HL-60/S4 treated with phorbol 12-myristate 13-acetate at 8.2 ng/mL for 4 days and 3 days (cell line): ENCODE data around the gene MUC20.
"Not testable (repeated sequence)": the region's sequence is repeated elsewhere in the genome, so short reads cannot be mapped to it uniquely, and the experiment has no call there.

ENCODE experiments used
- in situ Hi-C: fragments of 300-500 bp; cut with MboI; formaldehyde crosslinking; loops from 2 replicates; pipeline ENCODE4 v1.15.0; 2022; ENCODE audit warnings: low sequenced_read_pairs

MUC20 gene, protein sequence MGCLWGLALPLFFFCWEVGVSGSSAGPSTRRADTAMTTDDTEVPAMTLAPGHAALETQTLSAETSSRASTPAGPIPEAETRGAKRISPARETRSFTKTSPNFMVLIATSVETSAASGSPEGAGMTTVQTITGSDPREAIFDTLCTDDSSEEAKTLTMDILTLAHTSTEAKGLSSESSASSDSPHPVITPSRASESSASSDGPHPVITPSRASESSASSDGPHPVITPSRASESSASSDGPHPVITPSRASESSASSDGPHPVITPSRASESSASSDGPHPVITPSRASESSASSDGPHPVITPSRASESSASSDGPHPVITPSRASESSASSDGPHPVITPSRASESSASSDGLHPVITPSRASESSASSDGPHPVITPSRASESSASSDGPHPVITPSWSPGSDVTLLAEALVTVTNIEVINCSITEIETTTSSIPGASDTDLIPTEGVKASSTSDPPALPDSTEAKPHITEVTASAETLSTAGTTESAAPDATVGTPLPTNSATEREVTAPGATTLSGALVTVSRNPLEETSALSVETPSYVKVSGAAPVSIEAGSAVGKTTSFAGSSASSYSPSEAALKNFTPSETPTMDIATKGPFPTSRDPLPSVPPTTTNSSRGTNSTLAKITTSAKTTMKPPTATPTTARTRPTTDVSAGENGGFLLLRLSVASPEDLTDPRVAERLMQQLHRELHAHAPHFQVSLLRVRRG

DNA sequence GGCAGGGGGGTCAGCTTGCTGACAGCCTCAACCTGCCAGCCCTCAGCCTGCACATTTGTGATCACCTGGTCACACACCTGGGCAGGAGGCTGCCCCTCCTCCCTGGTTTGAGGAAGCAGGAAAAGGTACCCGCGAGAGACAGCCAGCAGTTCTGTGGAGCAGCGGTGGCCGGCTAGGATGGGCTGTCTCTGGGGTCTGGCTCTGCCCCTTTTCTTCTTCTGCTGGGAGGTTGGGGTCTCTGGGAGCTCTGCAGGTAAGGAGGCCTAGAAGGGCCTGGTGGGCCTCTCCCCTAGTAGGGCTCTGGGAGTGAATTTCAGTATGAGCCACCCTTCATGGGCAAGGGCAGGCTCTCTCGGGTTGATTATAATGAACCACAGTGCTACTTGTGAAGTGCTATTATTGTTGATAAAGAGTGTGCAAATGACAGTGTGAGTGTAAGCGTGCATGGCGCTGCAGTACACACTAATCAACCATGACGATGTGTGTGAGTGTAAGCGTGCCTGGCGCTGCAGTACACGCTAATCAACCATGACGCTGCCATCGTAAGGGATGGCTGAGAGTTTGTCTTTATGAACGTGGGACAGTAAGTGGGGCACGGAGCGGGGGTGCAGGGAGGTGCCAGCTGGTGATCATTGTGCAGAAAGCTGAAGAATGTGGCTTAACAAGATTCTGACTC lies at the start of gene MUC20:
Gene MUC20 (plus strand): TSS at position 148 of the 676 bp plus-strand sequence. CDS start 30 bp downstream, at position 178.
- in situ Hi-C loops, result loop anchor here (25.0 kb wide), 1 partner anchor 291 kb away; no protein-coding TSS in a partner anchor

DNA sequence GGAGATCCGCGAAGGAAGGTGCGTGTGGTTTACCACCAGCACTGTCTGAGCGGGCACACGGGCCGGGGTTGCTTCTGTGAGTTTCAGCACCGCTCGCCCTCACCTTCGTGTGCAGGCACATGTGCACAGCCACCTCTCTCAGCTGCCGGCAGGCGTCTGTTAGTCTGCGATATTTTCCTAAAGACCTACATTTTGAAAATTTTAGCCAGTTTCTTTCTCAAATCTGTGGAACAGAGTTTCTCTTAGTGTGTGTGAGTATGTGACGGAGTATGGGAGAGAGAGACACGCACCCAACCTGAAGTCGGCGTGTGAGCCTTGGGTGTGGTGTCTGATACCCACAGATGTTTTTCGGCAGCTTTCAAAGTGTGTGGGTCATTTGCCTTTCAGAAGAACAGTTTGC lies 49.5 kb upstream of the MUC20 start:
- in situ Hi-C loops, result not testable (repeated sequence)

DNA sequence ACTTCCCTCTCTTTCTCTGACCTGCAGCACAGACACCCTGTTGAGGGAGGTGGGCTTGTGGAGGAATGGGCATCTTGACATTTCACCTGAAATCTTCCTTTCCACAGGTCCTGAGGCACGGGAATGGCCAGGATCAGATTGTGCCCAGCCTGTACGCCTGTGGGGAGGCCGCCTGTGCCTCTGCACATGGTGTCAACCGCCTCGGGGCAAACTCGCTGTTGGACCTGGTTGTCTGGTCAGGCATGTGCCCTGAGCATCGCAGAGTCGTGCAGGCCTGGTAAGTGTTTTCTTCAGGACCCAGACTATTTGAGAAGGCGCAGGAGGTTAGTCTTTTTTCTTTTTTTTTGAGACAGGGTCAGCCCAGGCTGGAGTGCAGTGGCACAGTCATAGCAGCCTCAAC lies 47.1 kb upstream of the MUC20 start:
- in situ Hi-C loops, result not testable (repeated sequence)

DNA sequence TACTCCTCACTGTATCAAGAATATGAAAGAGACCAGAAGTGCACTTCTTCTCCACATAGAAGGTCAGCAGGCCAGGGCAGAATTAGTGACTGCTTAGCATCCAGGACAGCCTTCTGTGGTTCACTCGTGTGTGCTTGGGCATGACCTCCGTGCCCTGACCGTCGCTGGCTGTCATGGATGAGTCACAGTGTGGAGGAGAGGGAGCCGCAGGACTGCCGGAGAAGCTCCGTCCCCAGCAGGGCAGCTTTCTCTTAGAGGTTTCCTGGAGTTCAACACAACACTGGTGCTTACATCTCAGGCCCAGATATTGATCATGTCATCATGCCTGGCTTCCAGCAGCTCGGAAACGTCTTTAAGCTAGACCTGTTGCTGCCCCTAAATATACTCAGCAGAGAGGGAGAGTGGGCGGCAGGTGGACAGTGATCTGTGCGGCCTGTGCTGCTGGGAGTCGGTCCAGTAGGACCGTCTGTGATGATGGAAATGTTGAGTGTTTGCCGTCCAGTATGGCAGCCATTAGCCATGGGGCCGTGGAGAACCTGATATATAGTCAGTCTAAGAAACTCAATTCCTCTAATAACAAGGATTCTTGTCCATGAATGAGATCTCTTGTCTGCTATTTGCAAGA lies 42.3 kb upstream of the MUC20 start:
- in situ Hi-C loops, result not testable (repeated sequence)

DNA sequence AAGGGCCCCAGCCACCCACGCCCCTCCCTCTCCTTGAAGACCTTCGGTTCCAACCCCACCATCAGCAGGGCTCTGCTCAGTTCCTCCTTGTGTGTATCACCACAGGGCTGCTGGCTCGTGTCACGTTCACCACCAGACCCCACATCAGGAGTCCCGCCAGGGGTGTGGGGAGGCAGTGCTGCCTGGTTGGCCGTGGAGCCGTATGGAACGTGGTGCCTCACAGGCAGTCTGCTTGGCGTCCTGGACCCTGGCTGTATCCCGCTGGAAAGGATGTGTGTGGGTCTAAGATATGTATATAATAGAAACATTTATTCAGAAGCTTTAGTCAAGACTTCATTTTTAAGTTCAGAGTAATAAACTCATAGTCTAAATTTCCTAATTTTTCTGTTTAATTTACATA lies 40.1 kb upstream of the MUC20 start:
- in situ Hi-C loops, result not testable (repeated sequence)

DNA sequence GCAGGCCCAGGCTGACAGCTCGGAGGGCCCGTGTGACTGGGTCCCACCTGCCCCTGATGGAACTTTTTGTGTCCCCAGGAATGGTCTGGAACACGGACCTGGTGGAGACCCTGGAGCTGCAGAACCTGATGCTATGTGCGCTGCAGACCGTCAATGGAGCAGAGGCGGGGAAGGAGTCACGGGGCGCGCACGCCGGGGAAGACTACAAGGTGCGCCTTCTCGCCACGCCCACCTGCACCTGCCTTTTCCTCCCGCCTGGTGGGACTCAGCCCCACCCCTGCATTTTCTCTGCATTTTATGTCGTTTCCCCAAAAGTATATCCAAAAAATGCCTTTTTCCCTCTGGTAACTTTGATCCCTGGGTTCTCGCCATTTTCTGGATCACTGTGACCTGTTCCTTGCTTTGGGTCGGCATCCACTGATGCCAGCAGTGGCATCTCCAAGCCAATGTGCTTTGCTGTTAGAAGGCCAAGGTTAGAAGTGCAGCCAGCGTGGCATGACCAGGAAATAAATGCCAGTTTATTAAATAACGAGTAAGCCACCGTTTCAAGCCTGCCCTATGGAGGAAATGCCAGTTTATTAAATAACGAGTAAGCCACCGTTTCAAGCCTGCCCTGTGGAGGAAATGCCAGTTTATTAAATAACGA lies 39.2 kb upstream of the MUC20 start:
- in situ Hi-C loops, result not testable (repeated sequence)

DNA sequence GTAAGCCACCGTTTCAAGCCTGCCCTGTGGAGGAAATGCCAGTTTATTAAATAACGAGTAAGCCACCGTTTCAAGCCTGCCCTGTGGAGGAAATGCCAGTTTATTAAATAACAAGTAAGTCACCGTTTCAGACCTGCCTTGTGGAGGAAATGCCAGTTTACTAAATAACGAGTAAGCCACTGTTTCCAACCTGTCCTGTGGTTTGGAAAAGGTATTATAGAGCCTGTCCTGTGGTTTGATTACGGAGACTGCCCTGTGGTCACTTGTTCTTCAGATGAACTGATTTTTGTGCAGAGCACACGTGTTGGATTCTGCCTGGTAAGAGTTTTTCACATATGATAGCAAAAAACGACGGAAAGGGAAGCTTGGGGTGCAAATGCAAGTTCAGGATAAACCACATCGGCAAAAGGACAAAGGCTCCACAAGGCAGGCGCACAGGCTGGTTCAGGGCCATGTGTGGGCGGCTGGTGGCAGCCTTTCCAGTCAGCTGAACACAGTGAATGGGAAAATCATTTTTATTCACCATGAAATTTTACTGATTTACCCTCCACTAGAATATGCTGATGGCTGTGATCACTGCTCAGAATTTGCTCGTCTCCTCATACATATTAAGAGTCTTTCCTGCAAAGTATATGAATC lies 38.6 kb upstream of the MUC20 start:
- in situ Hi-C loops, result not testable (repeated sequence)

DNA sequence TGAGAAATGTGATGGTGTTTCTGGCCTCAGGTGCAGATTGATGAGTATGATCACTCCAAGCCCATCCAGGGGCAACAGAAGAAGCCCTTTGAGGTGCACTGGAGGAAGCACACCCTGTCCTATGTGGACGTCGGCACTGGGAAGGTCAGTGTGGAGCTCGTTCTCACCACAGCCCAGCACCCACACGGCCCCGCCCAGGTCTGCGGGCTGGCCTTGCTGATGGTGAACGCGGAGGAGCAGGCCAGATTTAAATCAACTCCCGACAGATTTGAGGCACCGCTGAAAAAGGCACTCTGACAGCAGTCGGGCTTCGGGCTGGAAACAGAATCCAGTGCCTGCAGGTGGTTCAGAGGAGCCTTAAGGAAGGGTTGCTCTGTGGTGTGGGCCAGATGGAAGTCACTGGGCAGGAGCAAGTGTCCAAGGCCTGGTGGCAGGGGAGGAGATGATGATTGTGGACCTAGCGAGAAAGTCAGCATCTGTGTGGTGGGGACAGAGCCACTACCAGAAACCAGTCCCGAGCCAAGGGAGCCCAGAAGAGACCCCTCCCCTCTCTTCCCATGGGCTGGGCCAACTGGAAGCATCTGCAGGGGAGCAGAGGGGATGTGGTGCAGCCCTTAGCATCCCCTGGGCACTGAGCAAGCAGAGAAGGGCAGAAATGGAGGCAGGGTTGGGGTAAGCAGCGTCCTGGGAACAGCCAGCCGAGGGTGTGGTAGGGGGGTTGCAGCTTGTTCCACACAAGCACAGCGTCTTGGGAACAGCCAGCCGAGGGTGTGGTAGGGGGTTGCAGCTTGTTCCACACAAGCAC lies 36.9 kb upstream of the MUC20 start:
- in situ Hi-C loops, result not testable (repeated sequence)

DNA sequence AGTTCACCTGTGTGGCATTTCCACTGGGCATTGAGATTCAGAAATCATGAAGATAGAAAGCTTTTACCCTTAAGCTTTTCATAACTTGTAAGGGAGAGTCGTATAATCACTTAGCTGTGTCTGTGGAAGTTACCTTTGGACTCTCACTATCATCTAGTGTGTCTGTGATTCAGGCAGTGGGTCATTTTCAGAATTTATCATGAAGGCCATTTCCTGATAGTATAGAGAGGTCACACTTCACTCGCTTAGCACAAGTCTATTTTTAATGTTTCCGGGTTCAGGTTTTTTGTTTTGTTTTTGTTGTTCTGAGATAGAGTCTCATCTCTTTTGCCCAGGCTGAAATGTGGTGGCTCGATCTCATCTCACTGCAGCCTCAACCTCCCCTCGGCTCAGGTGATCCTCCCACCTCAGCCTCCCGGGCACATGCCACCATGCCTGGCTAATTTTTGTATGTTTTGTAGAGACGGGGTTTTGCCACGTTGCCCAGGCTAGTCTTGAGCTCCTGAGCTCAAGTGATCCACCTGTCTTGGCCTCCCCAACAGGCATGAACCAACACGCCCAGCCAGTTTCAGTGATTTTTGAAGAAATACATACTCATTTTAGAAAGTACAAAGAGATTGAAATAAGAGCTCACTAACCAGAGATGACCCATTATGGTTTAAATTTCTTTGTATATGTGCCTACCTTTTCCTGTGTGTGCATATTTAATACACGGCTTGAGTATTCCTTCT lies 36.1 kb upstream of the MUC20 start:
- in situ Hi-C loops, result not testable (repeated sequence)

DNA sequence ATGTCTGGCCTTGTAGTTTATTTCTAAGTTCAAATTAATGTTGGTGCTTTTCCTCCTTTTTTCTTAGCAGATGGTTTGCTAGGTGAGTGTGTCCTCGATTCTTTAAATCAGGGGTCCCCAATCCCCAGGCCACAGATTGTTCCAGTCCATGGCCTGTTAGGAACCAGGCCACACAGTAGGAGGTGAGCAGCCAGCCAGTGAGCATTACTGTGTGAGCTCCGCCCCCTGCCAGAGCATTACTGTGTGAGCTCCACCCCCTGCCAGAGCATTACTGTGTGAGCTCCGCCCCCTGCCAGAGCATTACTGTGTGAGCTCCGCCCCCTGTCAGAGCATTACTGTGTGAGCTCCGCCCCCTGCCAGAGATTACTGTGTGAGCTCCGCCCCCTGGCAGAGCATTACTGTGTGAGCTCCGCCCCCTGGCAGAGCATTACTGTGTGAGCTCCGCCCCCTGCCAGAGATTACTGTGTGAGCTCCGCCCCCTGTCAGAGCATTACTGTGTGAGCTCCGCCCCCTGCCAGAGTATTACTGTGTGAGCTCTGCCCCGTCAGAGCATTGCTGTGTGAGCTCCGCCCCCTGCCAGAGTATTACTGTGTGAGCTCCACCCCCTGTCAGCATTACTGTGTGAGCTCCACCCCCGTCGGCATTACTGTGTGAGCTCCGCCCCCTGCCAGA lies 34.1 kb upstream of the MUC20 start:
- in situ Hi-C loops, result not testable (repeated sequence)

DNA sequence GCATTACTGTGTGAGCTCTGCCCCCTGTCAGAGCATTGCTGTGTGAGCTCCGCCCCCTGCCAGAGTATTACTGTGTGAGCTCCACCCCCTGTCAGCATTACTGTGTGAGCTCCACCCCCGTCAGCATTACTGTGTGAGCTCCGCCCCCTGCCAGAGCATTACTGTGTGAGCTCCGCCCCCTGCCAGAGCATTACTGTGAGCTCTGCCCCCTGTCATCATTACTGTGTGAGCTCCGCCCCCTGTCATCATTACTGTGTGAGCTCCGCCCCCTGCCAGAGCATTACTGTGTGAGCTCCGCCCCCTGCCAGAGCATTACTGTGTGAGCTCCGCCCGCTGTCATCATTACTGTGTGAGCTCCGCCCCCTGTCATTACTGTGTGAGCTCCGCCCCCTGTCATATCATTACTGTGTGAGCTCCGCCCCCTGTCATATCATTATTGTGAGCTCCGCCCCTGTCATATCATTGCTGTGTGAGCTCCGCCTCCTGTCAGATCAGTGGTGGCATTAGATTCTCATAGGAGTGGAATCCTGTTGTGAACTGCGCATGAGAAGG lies 33.5 kb upstream of the MUC20 start:
- in situ Hi-C loops, result not testable (repeated sequence)

DNA sequence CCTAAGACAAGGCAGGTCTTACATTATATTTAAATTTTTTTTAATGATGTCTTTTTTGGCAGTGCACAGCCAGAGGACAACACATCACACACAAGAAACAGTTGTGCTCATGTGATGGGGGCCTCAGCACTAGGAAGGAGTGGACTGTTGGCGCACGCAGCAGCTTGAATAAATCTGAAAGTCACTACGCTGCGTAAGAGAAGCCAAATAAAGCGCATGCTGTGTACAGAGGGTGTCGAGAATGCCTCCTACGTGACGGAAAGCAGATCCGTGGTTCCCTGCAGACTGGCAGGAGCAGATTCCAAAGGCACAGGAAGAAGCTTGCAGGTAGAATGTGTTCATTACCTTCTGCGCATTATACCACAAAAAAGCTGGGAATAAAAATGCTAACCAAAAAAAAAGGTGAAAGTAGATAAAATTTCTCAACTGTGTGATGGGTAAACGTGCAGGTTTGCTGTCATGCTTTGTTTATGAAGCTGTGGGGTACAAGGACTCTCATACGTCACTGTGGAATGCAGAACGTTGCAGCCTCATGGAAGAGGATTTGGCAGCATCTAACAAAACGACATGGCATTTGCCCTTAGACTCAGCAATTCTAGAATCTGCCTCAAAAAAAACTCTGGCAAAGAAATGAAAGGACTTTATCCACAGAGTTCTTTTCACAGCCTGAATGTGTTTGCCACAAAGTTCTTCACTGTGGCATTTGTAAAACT lies 32.2 kb upstream of the MUC20 start:
- in situ Hi-C loops, result not testable (repeated sequence)

DNA sequence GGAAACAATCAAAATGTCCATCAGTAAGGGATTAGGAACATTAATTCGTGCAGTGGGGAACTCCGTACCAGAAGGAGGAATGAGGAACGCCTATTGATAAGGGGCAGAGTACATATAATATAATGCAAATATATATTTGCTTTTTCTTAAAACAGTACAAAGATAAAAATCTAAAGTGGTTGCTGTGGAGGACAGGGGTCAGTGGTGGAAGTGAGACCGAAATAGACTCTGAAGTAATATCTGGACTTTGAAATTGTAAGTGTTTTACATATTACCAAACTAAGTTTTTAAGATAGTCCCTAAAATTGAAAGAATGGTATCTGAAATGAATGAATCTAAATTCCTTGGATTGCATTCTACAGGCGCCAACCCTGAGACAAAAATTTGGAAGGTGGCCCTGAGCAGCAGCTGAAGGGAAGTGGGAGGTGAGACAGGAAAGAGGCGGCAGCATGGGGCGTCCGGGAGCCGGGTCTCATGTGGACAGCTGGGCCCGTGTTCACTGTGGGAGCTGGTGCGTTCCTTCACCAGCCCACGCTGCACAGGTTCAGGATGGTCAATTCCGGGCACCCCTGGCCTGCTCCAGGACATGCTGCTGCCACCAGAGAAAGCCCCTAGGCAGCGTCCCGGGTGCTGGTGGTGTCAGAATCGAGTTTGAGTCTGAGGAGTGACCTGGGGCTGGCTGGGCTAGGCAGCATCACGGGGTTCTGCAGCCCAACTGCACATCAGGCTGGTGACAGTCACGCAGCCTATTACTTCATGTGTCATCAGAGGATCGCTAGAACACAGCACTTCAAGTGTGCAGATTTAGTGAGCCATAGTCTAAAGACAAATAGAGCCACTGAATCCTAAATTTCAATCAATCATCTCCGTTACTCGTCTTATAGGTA lies 31.4 kb upstream of the MUC20 start:
- in situ Hi-C loops, result not testable (repeated sequence)

DNA sequence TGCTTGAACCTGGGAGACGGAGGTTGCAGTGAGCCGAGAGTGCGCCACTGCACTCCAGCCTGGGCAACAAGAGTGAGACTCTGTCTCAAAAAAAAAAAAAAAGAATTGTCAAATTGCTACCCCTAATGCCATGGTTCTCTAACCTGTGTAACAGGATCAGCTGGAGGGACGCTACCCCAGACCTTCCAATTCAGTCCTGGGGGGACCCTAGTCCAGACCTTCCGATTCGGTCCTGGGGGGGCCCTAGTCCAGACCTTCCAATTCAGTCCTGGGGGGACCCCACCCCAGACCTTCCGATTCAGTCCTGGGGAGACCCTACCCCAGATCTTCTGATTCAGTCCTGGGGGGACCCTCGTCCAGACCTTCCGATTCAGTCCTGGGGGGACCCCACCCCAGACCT lies 29.8 kb upstream of the MUC20 start:
- in situ Hi-C loops, result no loop called here

DNA sequence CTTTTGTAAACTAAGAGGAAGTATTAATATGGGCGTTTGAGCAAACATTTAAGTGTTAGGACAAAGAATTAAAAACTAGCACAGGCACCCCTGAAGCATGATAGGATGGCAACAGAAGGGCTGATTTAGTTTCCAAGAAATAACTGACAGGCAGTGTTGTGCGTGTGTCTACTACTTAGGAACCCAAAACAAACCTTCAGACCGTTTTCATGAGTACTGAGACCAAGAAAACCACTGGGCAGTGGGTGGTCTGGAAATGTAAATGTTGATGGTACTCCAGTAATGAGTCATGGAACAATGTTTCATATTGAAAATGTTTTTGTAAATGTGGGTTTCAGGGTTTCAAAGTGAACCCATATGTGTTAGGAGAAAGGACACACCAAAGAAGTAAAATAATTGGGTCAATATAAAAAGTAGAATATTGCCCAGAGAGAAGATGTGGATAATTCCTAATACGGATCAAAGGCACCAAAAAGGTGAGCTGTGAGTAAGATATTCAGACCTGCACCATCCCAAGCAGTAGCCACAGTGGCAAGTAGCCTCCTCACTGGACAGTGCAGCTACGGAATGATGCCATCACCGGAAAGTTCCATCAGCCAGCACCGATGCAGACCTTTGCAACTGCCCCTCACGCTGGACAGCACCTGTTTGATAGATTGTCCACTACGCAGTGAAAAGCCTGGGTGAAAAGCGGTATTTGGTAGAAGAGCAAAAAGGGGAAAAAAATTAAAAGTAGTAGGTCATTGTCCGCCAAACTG lies 29.0 kb upstream of the MUC20 start:
- in situ Hi-C loops, result not testable (repeated sequence)

DNA sequence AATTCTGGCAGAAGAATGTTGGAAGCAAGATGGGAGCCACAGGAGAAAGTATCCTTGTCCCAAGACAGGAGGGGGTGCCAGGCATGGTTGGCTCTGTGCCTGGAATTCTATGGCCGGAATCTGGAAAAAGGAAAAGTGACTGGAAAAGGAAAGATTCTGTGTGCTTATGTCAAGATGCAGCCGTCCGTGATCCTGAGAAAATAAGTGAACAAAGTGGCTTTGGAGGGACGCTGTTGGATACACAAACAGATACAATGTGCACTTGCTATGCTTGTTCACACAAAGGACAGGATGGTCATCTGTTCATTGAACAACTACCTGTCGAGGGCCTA lies 28.5 kb upstream of the MUC20 start:
- in situ Hi-C loops, result no loop called here
